Colon (tissue), 2 donors: ENCODE results near the gene NDUFB8.

ENCODE experiments used
- FAIRE-seq: peaks from 2 replicates; lab custom pipeline; 2012; peaks lifted over from hg19 to GRCh38; lab: Jason Lieb, UNC
- donor health status: control.
- donor health status: control.

The NDUFB8 gene

GRCh38 chr10:100506596-100507356 lies 22.9 kb downstream of the NDUFB8 start:
- FAIRE-seq: no peak

GRCh38 chr10:100505164-100505563 lies 24.5 kb downstream of the NDUFB8 start:
- no peak for FAIRE-seq

GRCh38 chr10:100504096-100504495 lies 25.6 kb downstream of the NDUFB8 start:
- FAIRE-seq: no peak

GRCh38 chr10:100502926-100503494 lies 26.7 kb downstream of the NDUFB8 start:
- no peak for FAIRE-seq

GRCh38 chr10:100501423-100501822 lies 28.2 kb downstream of the NDUFB8 start:
- FAIRE-seq: no peak

- FAIRE-seq: no peak
These were observed 31.6 kb downstream of the NDUFB8 start for GRCh38 chr10:100498059-100498458.

- no peak for FAIRE-seq
These were observed 33.1 kb downstream of the NDUFB8 start for GRCh38 chr10:100496567-100496966.

GRCh38 chr10:100490531-100490930 lies 39.1 kb downstream of the NDUFB8 start:
- no peak for FAIRE-seq

GRCh38 chr10:100489396-100489795 lies 40.3 kb downstream of the NDUFB8 start:
- no peak for FAIRE-seq

- FAIRE-seq: no peak
These were observed 42.1 kb downstream of the NDUFB8 start for GRCh38 chr10:100487529-100487928.

GRCh38 chr10:100485801-100486495 lies 43.7 kb downstream of the NDUFB8 start:
- no peak for FAIRE-seq

- FAIRE-seq: no peak
These were observed 44.3 kb downstream of the NDUFB8 start for GRCh38 chr10:100485366-100485765.

- FAIRE-seq: no peak
These were observed 45.6 kb downstream of the NDUFB8 start for GRCh38 chr10:100483876-100484666.

- FAIRE-seq: no peak
These were observed 46.9 kb downstream of the NDUFB8 start for GRCh38 chr10:100482834-100483185.

GRCh38 chr10:100482181-100482833 lies 47.4 kb downstream of the NDUFB8 start:
- no peak for FAIRE-seq

- FAIRE-seq: no peak
These were observed 48.1 kb downstream of the NDUFB8 start for GRCh38 chr10:100481462-100482081.

- FAIRE-seq: no peak
These were observed 49.7 kb downstream of the NDUFB8 start for GRCh38 chr10:100480002-100480401.

GRCh38 chr10:100479037-100479436 lies 50.6 kb downstream of the NDUFB8 start:
- FAIRE-seq: no peak

- FAIRE-seq: no peak
These were observed 51.7 kb downstream of the NDUFB8 start for GRCh38 chr10:100477970-100478369.
